ENCODE data around the gene NDST1.

The NDST1 gene

GRCh38 chr5:150488519-150489359 is 19.2 kb upstream of the NDST1 start:
- FAIRE-seq (no peak), DNase-seq (ENCODE audit: insufficient read length, low spot score) (no peak)

GRCh38 chr5:150489360-150490295 is 18.3 kb upstream of the NDST1 start:
- FAIRE-seq (peak; percentile 94), DNase-seq (ENCODE audit: insufficient read length, low spot score) (peak; percentile 82)

- FAIRE-seq, result no peak
- no peak for DNase-seq (ENCODE audit: insufficient read length, low spot score)
Measured at GRCh38 chr5:150490296-150490669, 17.6 kb upstream of the NDST1 start.

- no peak for FAIRE-seq
- DNase-seq (ENCODE audit: insufficient read length, low spot score), result no peak
Measured at GRCh38 chr5:150490754-150491153, 17.2 kb upstream of the NDST1 start.

- DNase-seq (ENCODE audit: insufficient read length, low spot score) (no peak), FAIRE-seq (no peak)
Measured at GRCh38 chr5:150491876-150492275, 16.1 kb upstream of the NDST1 start.

- FAIRE-seq (no peak), DNase-seq (ENCODE audit: insufficient read length, low spot score) (no peak)
Measured at GRCh38 chr5:150492621-150493020, 15.3 kb upstream of the NDST1 start.

GRCh38 chr5:150496098-150496497 is 11.8 kb upstream of the NDST1 start:
- no peak for FAIRE-seq
- no peak for DNase-seq (ENCODE audit: insufficient read length, low spot score)

GRCh38 chr5:150496534-150496933 is 11.4 kb upstream of the NDST1 start:
- DNase-seq (ENCODE audit: insufficient read length, low spot score), result no peak

GRCh38 chr5:150497274-150497988 is 10.5 kb upstream of the NDST1 start:
- no peak for DNase-seq (ENCODE audit: insufficient read length, low spot score)
- no peak for FAIRE-seq

More at GRCh38 chr5:150496534-150496933, 11.4 kb upstream of the NDST1 start:
- FAIRE-seq, result no peak

GRCh38 chr5:150497989-150498317 is 10.0 kb upstream of the NDST1 start:
- FAIRE-seq (no peak), DNase-seq (ENCODE audit: insufficient read length, low spot score) (no peak)

GRCh38 chr5:150498501-150498900 is 9.4 kb upstream of the NDST1 start:
- FAIRE-seq, result no peak
- DNase-seq (ENCODE audit: insufficient read length, low spot score), result no peak

- DNase-seq (ENCODE audit: insufficient read length, low spot score), result no peak
- no peak for FAIRE-seq
Measured at GRCh38 chr5:150498971-150499370, 9.0 kb upstream of the NDST1 start.

GRCh38 chr5:150499437-150499956 is 8.4 kb upstream of the NDST1 start:
- FAIRE-seq (peak; percentile 76), DNase-seq (ENCODE audit: insufficient read length, low spot score) (no peak)

- DNase-seq (ENCODE audit: insufficient read length, low spot score), result no peak
- no peak for FAIRE-seq
Measured at GRCh38 chr5:150500328-150500841, 7.5 kb upstream of the NDST1 start.

- FAIRE-seq (no peak), DNase-seq (ENCODE audit: insufficient read length, low spot score) (no peak)
Measured at GRCh38 chr5:150500905-150501304, 7.0 kb upstream of the NDST1 start.

GRCh38 chr5:150502106-150502505 is 5.8 kb upstream of the NDST1 start:
- no peak for DNase-seq (ENCODE audit: insufficient read length, low spot score)
- FAIRE-seq, result no peak

GRCh38 chr5:150502847-150503246 is 5.1 kb upstream of the NDST1 start:
- DNase-seq (ENCODE audit: insufficient read length, low spot score) (no peak), FAIRE-seq (no peak)

GRCh38 chr5:150503386-150503785 is 4.5 kb upstream of the NDST1 start:
- no peak for FAIRE-seq
- no peak for DNase-seq (ENCODE audit: insufficient read length, low spot score)

GRCh38 chr5:150503977-150504620 is 3.8 kb upstream of the NDST1 start:
- FAIRE-seq, result no peak

GRCh38 chr5:150505041-150505511 is 2.9 kb upstream of the NDST1 start:
- FAIRE-seq (no peak), DNase-seq (ENCODE audit: insufficient read length, low spot score) (no peak)

More at GRCh38 chr5:150503977-150504620, 3.8 kb upstream of the NDST1 start:
- no peak for DNase-seq (ENCODE audit: insufficient read length, low spot score)
